NCI-H1436 treated with DMSO at 0.1 percent for 48 hours (cell line): ENCODE data around the gene PLPPR2.
"Not testable (repeated sequence)": the region's sequence is repeated elsewhere in the genome, so short reads cannot be mapped to it uniquely, and the experiment has no call there.

ENCODE experiments used
- DNase-seq: peaks from one replicate; lab custom pipeline; 2025; lab: John Stamatoyannopoulos, UW

Gene PLPPR2

GRCh38 chr19:11339254-11340098 lies 15.8 kb upstream of the PLPPR2 start, which contains the start of gene RAB3D:
Gene RAB3D, minus strand, starts transcription at chr19:11339657. Its CDS starts 2,258 bp downstream, at chr19:11337399.
- DNase-seq, result peak; percentile 86

DNA sequence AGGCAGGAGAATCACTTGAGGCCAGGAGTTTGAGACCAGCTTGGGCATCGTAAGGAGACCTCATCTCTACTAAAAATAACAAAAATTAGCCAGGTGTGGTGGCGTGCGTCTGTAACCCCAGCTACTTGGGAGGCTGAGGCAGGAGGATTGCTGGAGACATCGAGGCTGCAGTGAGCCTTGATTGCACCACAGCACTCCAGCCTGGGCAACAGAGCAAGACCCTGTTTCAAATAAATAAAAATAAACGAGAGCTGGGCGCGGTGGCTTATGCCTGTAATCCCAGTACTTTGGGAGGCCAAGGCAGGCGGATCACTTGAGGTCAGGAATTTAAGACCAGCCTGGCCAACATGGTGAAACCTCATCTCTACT lies 15.1 kb upstream of the PLPPR2 start:
- DNase-seq, result not testable (repeated sequence)

GRCh38 chr19:11342429-11342828 lies 12.8 kb upstream of the PLPPR2 start:
- no peak for DNase-seq

GRCh38 chr19:11345122-11345803 lies 10.0 kb upstream of the PLPPR2 start:
- DNase-seq, result no peak

- DNase-seq, result peak; percentile 96
Measured at GRCh38 chr19:11346104-11346940, 8.9 kb upstream of the PLPPR2 start, which contains the start of the genes CCDC159 and TMEM205. Gene CCDC159, plus strand, starts transcription at chr19:11346519. Its CDS starts 88 bp downstream, at chr19:11346607. Gene TMEM205, minus strand, starts transcription at chr19:11346268. Its CDS starts 649 bp downstream, at chr19:11345619.

DNA sequence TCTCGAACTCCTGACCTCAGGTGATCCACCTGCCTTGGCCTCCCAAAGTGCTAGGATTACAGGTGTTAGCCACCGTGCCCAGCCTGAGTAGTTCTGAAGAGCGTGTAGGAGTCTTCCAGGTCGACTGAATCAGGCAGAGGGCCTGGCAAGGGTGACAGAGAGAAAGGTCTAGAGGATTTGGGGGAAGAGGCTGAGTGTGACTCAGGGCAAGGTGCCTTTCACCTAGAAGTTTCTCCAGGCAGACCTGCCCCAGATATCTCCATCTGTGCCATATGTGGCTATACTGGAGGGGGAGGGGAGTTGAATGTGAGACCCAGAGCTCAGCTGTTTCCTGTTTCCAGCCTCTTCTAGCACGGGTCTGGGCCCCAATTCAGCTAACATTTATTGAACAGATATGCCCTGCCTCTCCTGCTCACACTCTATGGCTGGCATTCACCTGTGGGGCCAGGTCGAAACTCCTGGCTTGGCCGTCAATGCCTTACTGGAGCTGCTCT lies 7.6 kb upstream of the PLPPR2 start:
- no peak for DNase-seq

GRCh38 chr19:11349171-11349570 lies 6.1 kb upstream of the PLPPR2 start:
- no peak for DNase-seq

GRCh38 chr19:11354102-11354501 lies 1.1 kb upstream of the PLPPR2 start:
- not testable (repeated sequence) for DNase-seq

DNA sequence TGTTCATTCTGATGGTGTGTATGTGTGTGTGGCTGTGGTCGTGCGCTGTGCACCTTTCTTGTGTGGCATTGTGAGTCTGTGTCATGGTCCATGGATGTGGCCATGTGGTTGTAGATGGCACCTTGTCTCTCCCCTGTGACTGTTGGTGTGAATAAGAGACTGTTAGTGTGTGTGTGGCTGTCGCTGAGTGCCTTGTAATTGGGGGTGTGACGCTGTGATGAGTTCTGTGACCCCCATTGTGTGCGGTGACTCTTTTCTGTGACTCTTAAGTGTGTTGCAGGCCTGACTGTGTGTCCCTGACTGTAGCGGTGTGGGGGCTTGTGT lies 804 bp downstream of the PLPPR2 start:
- no peak for DNase-seq

DNA sequence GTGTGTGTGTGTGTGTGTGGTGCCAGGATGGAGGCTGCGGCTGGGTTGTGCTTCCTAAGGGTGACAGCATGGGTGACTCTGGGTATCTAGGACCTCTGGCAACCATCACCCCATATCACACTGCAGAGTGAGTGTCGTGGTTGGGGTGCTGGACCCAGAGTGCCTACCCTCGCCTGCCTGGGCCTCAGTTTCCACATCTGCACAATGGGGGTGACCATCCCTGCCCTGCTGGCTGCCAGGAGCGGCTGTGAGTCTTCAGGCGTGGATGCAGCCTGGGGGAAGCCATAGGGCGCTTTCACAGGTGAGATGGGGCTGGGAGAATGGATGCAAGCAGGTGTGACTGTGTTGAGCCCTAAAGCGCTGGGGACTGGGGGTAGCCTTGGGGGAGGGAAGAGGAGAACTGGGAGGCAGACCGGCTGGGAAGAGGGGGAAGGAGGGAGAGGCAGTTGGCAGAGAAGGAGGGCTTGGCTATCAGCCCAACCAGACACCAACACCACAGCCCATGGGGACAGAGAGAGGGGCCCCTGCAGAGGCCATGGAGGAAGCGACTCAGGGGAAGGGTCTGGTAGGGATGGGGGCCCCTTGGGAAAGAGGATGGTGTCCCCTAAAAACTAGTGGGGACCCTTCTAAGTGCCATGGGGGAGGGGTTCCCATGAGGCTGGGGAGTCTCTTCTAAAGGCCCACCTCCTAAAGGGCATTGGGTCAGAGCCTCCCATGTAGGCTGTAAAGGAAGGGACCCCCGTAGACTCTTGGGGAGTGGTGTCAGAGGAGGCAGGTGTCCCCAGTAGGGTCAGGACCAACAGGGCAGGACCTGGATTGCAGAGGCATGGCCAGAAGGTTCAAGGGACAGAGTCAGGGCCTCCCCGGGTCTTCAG lies 1.7 kb downstream of the PLPPR2 start:
- DNase-seq, result no peak

DNA sequence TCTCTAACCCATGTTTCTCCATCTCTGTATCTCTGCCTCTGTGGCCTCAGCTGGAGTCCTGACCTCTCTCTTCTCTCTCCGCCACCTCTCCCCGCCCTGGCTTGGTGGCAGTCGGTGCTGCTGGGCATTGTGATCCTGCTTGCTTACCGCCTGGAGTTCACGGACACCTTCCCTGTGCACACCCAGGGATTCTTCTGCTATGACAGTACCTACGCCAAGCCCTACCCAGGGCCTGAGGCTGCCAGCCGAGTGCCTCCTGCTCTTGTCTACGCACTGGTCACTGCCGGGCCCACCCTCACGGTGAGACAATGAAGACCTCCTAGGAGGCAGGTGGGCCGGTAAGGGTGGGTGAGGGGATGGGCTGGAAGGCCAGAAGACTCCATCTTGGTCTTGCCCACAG lies 4.2 kb downstream of the PLPPR2 start:
- no peak for DNase-seq

GRCh38 chr19:11361037-11361770 lies 6.0 kb downstream of the PLPPR2 start:
- no peak for DNase-seq

DNA sequence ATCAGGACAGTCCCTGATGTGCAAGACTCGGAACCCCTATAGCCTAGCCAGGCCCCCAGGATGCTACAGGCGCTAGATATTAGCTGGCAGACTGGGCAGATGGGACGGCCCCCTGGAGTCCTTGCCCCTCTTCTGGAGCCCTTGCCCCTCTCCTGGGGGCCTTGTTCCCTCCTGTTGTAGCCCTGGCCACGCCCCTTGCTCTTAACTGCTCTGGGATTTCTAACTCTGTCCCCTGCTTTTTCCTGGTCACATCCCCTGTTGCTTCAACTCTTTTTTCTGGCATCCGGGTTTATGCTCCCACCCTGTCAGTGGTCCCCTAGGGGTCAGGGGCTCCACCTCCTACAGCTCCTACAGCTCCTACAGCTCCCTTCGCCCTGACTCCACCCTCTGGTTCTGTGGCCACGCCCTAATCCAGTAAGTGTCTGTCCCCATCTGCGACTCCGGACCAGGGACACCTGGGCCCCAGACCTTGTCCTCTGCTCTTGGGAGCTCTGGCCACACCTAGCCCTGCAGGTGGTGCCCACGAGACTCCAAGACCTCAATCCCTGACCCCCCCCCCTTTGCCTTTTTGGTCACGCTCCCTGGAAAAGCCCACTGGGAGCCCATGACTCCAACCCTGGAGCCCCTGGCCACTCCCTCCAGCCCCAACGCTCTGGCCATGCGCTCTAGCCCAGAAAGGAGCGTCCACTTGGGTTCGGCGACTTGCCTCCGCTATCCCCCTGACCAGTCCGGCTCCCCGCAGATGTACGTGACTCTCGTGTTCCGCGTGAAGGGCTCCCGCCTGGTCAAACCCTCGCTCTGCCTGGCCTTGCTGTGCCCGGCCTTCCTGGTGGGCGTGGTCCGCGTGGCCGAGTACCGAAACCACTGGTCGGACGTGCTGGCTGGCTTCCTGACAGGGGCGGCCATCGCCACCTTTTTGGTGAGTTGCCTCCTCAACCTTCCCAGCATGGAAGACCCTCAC lies 6.8 kb downstream of the PLPPR2 start:
- DNase-seq, result no peak

DNA sequence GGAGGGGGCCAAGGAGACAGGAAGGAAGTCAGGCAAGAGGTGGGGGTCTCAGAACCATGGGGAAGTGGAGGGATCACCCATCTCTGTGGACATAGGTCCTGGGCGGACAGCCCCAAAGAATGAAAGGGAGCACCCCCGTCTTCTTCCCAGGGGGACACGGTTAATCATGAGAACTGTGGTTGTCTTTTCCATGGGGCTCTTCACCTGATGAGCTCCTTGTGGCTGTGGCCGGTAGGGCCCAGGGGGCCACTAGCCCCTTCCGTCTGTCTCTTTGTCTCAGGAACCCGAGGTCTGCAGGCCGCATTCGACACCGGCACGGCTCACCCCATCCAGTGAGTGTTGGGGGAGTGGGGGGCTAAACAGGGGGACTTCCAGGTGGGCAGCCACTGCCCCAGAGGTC lies 8.6 kb downstream of the PLPPR2 start:
- DNase-seq, result no peak

DNA sequence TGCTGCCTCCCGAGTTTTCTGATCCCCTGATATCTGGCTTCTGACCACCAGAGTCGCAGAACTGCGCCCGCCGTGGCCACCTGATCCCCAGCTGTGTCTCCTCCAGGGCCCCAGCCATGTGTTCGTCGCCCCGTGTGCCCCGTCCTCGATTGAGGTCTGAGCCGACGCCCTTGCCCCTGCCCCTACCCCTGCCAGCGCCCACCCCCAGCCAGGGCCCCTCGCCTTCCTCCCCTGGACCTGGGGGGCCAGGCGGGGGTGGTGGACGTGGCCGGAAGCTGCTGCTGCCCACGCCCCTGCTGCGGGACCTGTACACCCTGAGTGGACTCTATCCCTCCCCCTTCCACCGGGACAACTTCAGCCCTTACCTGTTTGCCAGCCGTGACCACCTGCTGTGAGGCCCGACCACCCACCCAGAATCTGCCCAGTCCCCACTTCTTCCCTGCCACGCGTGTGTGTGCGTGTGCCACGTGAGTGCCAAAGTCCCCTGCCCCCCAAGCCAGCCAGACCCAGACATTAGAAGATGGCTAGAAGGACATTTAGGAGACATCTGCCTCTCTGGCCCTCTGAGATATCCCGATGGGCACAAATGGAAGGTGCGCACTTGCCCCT lies 9.2 kb downstream of the PLPPR2 start:
- no peak for DNase-seq

GRCh38 chr19:11364935-11365334 lies 9.7 kb downstream of the PLPPR2 start:
- no peak for DNase-seq

GRCh38 chr19:11365557-11366117 lies 10.4 kb downstream of the PLPPR2 start:
- no peak for DNase-seq

- DNase-seq, result no peak
Measured at GRCh38 chr19:11367528-11367927, 12.3 kb downstream of the PLPPR2 start.

GRCh38 chr19:11370744-11371143 lies 15.5 kb downstream of the PLPPR2 start:
- DNase-seq, result no peak
